ENCODE data around the gene RAB4B.
"Not testable (repeated sequence)": the region's sequence is repeated elsewhere in the genome, so short reads cannot be mapped to it uniquely, and the experiment has no call there.

RAB4B gene

GRCh38 chr19:40803170-40803856 is 25.3 kb downstream of the RAB4B start:
- Mint-ChIP-seq H3K4me1 (peaks cover 90% of the 10 kb centered on the region), H3K27me3 (no peaks in the 10 kb centered on the region), H3K27ac (peak overlapping the region; percentile 92 to 97), H3K4me3 (peak overlapping the region; percentile 86 to 100), H3K9me3 (no peaks in the 10 kb centered on the region)
- ATAC-seq (no peak), DNase-seq (no peak)

- Mint-ChIP-seq H3K27me3 (no peaks in the 10 kb centered on the region), H3K4me1 (peaks cover 88% of the 10 kb centered on the region), H3K27ac (peak overlapping the region; percentile 80 to 92), H3K9me3 (no peaks in the 10 kb centered on the region), H3K4me3 (peak overlapping the region; percentile 86 to 100)
- ATAC-seq (peak; percentile 70), DNase-seq (peak; percentile 55 to 82)
Observed at GRCh38 chr19:40803857-40804782, 26.1 kb downstream of the RAB4B start.

- Mint-ChIP-seq H3K9me3 (no peaks in the 10 kb centered on the region), H3K27ac (peak overlapping the region; percentile 81 to 93), H3K4me1 (peaks cover 90% of the 10 kb centered on the region), H3K27me3 (no peaks in the 10 kb centered on the region), H3K4me3 (peak overlapping the region; percentile 86 to 100)
- DNase-seq (no peak), ATAC-seq (no peak)
Observed at GRCh38 chr19:40804783-40805242, 26.8 kb downstream of the RAB4B start.

GRCh38 chr19:40805258-40805868 is 27.3 kb downstream of the RAB4B start:
- DNase-seq (peak in 1 of 2 donors; percentile 49), ATAC-seq (peak; percentile 11)
- H3K27me3 Mint-ChIP-seq = no peaks in the 10 kb centered on the region
- H3K9me3 Mint-ChIP-seq = no peaks in the 10 kb centered on the region
- peak overlapping the region; percentile 86 to 100 for H3K4me3 Mint-ChIP-seq
- peaks cover 90% of the 10 kb centered on the region for H3K4me1 Mint-ChIP-seq
- H3K27ac Mint-ChIP-seq = peak overlapping the region; percentile 81 to 93

GRCh38 chr19:40806423-40807146 is 28.5 kb downstream of the RAB4B start:
- ATAC-seq = peak; percentile 69
- peak; percentile 71 to 84 for DNase-seq
- Mint-ChIP-seq H3K4me3 (peak overlapping the region; percentile 89 to 91), H3K4me1 (peaks cover 90% of the 10 kb centered on the region), H3K27me3 (no peaks in the 10 kb centered on the region), H3K9me3 (no peaks in the 10 kb centered on the region), H3K27ac (peak overlapping the region; percentile 68 to 93)

GRCh38 chr19:40807147-40808020 is 29.3 kb downstream of the RAB4B start:
- H3K27me3 Mint-ChIP-seq = peaks cover under 1% of the 10 kb centered on the region
- H3K4me3 Mint-ChIP-seq = peak overlapping the region; percentile 89 to 91
- peak overlapping the region; percentile 55 to 63 for H3K27ac Mint-ChIP-seq
- no peak for ATAC-seq
- H3K9me3 Mint-ChIP-seq = no peaks in the 10 kb centered on the region
- no peak for DNase-seq
- peaks cover 90% of the 10 kb centered on the region for H3K4me1 Mint-ChIP-seq

GRCh38 chr19:40808021-40808325 is 29.9 kb downstream of the RAB4B start:
- H3K27me3 Mint-ChIP-seq = peaks cover 6% of the 10 kb centered on the region
- H3K4me3 Mint-ChIP-seq = peak overlapping the region in 1 of 2 donors; percentile 52
- DNase-seq (no peak), ATAC-seq (no peak)
- H3K9me3 Mint-ChIP-seq = no peaks in the 10 kb centered on the region
- peak overlapping the region; percentile 55 to 63 for H3K27ac Mint-ChIP-seq
- peaks cover 90% of the 10 kb centered on the region for H3K4me1 Mint-ChIP-seq

- Mint-ChIP-seq H3K9me3 (no peaks in the 10 kb centered on the region), H3K27me3 (peaks cover 10% of the 10 kb centered on the region), H3K27ac (no peak overlapping the region), H3K4me1 (peaks cover 87% of the 10 kb centered on the region), H3K4me3 (peak overlapping the region in 1 of 2 donors; percentile 32)
- DNase-seq (no peak), ATAC-seq (no peak)
Observed at GRCh38 chr19:40808497-40808896, 30.4 kb downstream of the RAB4B start.

GRCh38 chr19:40809358-40810086 is 31.5 kb downstream of the RAB4B start:
- no peak for DNase-seq
- ATAC-seq = no peak
- H3K27me3 Mint-ChIP-seq = peaks cover 10% of the 10 kb centered on the region
- no peaks in the 10 kb centered on the region for H3K9me3 Mint-ChIP-seq
- H3K4me1 Mint-ChIP-seq = peaks cover 77% of the 10 kb centered on the region
- H3K27ac Mint-ChIP-seq = no peak overlapping the region
- peak overlapping the region in 1 of 2 donors; percentile 34 for H3K4me3 Mint-ChIP-seq

GRCh38 chr19:40810160-40810559 is 32.1 kb downstream of the RAB4B start:
- H3K4me3 Mint-ChIP-seq = peak overlapping the region; percentile 12 to 34
- H3K27me3 Mint-ChIP-seq = peaks cover 10% of the 10 kb centered on the region
- ATAC-seq (no peak), DNase-seq (no peak)
- no peaks in the 10 kb centered on the region for H3K9me3 Mint-ChIP-seq
- no peak overlapping the region for H3K27ac Mint-ChIP-seq
- H3K4me1 Mint-ChIP-seq = peaks cover 70% of the 10 kb centered on the region

GRCh38 chr19:40810649-40811408 is 32.8 kb downstream of the RAB4B start:
- peak overlapping the region; percentile 72 to 84 for H3K27ac Mint-ChIP-seq
- peaks cover 64% of the 10 kb centered on the region for H3K4me1 Mint-ChIP-seq
- H3K4me3 Mint-ChIP-seq = peak overlapping the region; percentile 92 to 96
- H3K27me3 Mint-ChIP-seq, H3K9me3 Mint-ChIP-seq: not testable (repeated sequence)
- ATAC-seq (peak; percentile 85), DNase-seq (peak; percentile 63 to 71)

- no peaks in the 10 kb centered on the region for H3K9me3 Mint-ChIP-seq
- peaks cover 55% of the 10 kb centered on the region for H3K4me1 Mint-ChIP-seq
- ATAC-seq (no peak), DNase-seq (no peak)
- H3K27ac Mint-ChIP-seq = peak overlapping the region; percentile 77 to 84
- peak overlapping the region; percentile 92 to 96 for H3K4me3 Mint-ChIP-seq
- peaks cover 10% of the 10 kb centered on the region for H3K27me3 Mint-ChIP-seq
Observed at GRCh38 chr19:40811478-40812341, 33.7 kb downstream of the RAB4B start.
